MCF 10A (cell line): ENCODE results near the gene CIRBP. TPM values are rescaled to one million over a fixed set of nuclear protein-coding genes. Genes with fewer than 3 reads are reported as not detected.

Source experiments
- Bru-seq: library from RNA; stranded (reverse); fragments of 400-500 nt; gene quantifications from one replicate; lab custom pipeline; 2021; lab: Mats Ljungman, UMichigan
- BruChase-seq, 2 experiments: library from RNA; stranded (reverse); fragments of 400-500 nt; gene quantifications; one replicate each; lab custom pipeline; 2021; lab: Mats Ljungman, UMichigan
- BruUV-seq: library from RNA; stranded (reverse); fragments of 400-500 nt; replicated peaks from 2 replicates; lab custom pipeline; 2021; lab: Mats Ljungman, UMichigan
- CTCF ChIA-PET: fragments of 300-600 bp; sonication (Branson Sonifier 250); formaldehyde crosslinking; extraction: SDS; loops from one replicate; lab custom pipeline; 2021; ENCODE audit warnings: antibody characterized with exemption, inconsistent platforms; lab: Yijun Ruan, JAX
- POLR2A ChIA-PET: fragments of 300-600, 350-650 bp; sonication (Branson Sonifier 250); formaldehyde crosslinking; extraction: SDS; loops from one replicate; lab custom pipeline; 2020; ENCODE audit warnings: antibody characterized with exemption, inconsistent platforms; lab: Yijun Ruan, JAX
- DNase-seq: peaks from one replicate; pipeline ENCODE4 v3.0.0-alpha.2; 2018; ENCODE audit not compliant: unreplicated experiment
- H3K27ac Mint-ChIP-seq: one replicate; pipeline ENCODE4 v1.8.0; 2022; ENCODE audit warnings: mild to moderate bottlenecking, low read depth, mixed read lengths; ENCODE audit not compliant: unreplicated experiment
- H3K27me3 Mint-ChIP-seq: one replicate; pipeline ENCODE4 v1.8.0; 2022; ENCODE audit warnings: mixed read lengths; ENCODE audit not compliant: insufficient read depth, unreplicated experiment
- H3K36me3 Mint-ChIP-seq: one replicate; pipeline ENCODE4 v1.8.0; 2022; ENCODE audit warnings: mild to moderate bottlenecking, moderate library complexity, mixed read lengths; ENCODE audit not compliant: insufficient read depth, unreplicated experiment
- H3K4me1 Mint-ChIP-seq: one replicate; pipeline ENCODE4 v1.8.0; 2022; ENCODE audit warnings: mixed read lengths; ENCODE audit not compliant: insufficient read depth, unreplicated experiment
- H3K4me3 Mint-ChIP-seq: one replicate; pipeline ENCODE4 v1.8.0; 2022; ENCODE audit warnings: mild to moderate bottlenecking, moderate library complexity, mixed read lengths; ENCODE audit not compliant: unreplicated experiment
- H3K9me3 Mint-ChIP-seq: one replicate; pipeline ENCODE4 v1.8.0; 2022; ENCODE audit warnings: mixed read lengths; ENCODE audit not compliant: unreplicated experiment
- intact Hi-C: fragments of 100-400 bp; cut with micrococcal nuclease; formaldehyde crosslinking; loops from 2 replicates; pipeline ENCODE4 v1.14.1; 2022
- long read RNA-seq: library from polyadenylated mRNA; stranded (forward); transcript quantifications from one replicate; pipeline ENCODE4 v2.0.0, GENCODE V29; 2022
- total RNA-seq: library from RNA; stranded (reverse); gene quantifications from 2 replicates; pipeline ENCODE4 v1.2.3, GENCODE V29; 2022
- TF ChIP-seq, protein P1 (sequence below): fragments of 200-600 bp; IDR thresholded peaks from one replicate; pipeline ENCODE4 v1.8.0; 2022; ENCODE audit warnings: antibody characterized with exemption, mild to moderate bottlenecking; ENCODE audit not compliant: unreplicated experiment

Gene CIRBP
- total RNA-seq: 316 and 362 TPM in 2 replicates
- Bru-seq, nascent RNA: percentile 87 among the genes with signal in this experiment
- percentile 91 among the genes with signal in this experiment for BruChase-seq, experiment 1, labeled RNA remaining after a 6-hour chase
- BruChase-seq, experiment 2, labeled RNA remaining after a 2-hour chase: percentile 92 among the genes with signal in this experiment
- long read RNA-seq, transcript CIRBP-201 (7 exons, 1,328 nt): major isoform, 259 of 523 reads
- long read RNA-seq, transcript CIRBP-210 (8 exons, 938 nt): minor isoform, 55 of 523 reads
- long read RNA-seq, transcript CIRBP-204 (7 exons, 870 nt): minor isoform, 7 of 523 reads
- long read RNA-seq, transcript CIRBP-246 (6 exons, 1,043 nt): minor isoform, 21 of 523 reads
- long read RNA-seq, partial matches to known transcripts: 31 of 523 reads
- long read RNA-seq, other reads (novel, unspliced or antisense): 132 of 523 reads

DNA sequence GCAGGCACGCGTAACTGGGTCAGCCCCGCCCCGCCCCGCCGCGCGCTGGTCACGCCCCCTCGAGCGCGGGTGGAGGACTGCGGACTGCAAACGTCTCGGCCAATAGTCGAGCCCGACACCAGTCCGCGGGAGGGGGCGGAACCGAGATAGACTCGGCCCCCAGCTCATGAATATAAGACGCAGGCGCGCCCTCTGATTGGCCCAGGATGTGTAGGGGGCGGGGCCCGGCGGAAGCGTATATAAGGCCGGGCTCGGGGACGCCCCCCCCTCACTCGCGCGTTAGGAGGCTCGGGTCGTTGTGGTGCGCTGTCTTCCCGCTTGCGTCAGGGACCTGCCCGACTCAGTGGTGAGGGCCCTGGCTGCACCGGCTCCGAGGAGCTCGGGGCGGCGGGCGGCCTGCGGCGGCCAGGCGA, at the start of gene CIRBP:
TSS of gene CIRBP (plus strand) at position 268 of the 413 bp plus-strand sequence. CDS start 1,602 bp downstream, outside the sequence.
- BruUV-seq: no TSS peak
- Mint-ChIP-seq H3K4me1 (peaks cover 24% of the 10 kb centered on the region), H3K4me3 (peak within 1 kb of the TSS; percentile 84), H3K9me3 (no peaks in the 10 kb centered on the region), H3K36me3 (peaks cover 59% of the 10 kb centered on the region), H3K27ac (peak within 1 kb of the TSS; percentile 89), H3K27me3 (no peaks in the 10 kb centered on the region)
- DNase-seq: peak; percentile 99
- CTCF ChIA-PET: interaction anchor here (0.6 to 4.9 kb wide), 3 partner anchors 24 to 31 kb away, joined by 3 to 144 read pairs (median 3); no protein-coding TSS in a partner anchor
- POLR2A ChIA-PET: interaction anchor here (0.6 to 6.2 kb wide), 39 partner anchors 9 to 1096 kb away, joined by 3 to 240 read pairs (median 5); partner anchors contain the start of genes ARHGAP45, ATP5F1D, CNN2 and GPX4
- TF ChIP-seq, protein P1, sequence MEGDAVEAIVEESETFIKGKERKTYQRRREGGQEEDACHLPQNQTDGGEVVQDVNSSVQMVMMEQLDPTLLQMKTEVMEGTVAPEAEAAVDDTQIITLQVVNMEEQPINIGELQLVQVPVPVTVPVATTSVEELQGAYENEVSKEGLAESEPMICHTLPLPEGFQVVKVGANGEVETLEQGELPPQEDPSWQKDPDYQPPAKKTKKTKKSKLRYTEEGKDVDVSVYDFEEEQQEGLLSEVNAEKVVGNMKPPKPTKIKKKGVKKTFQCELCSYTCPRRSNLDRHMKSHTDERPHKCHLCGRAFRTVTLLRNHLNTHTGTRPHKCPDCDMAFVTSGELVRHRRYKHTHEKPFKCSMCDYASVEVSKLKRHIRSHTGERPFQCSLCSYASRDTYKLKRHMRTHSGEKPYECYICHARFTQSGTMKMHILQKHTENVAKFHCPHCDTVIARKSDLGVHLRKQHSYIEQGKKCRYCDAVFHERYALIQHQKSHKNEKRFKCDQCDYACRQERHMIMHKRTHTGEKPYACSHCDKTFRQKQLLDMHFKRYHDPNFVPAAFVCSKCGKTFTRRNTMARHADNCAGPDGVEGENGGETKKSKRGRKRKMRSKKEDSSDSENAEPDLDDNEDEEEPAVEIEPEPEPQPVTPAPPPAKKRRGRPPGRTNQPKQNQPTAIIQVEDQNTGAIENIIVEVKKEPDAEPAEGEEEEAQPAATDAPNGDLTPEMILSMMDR: no peak
- intact Hi-C loops: no loop called here

DNA sequence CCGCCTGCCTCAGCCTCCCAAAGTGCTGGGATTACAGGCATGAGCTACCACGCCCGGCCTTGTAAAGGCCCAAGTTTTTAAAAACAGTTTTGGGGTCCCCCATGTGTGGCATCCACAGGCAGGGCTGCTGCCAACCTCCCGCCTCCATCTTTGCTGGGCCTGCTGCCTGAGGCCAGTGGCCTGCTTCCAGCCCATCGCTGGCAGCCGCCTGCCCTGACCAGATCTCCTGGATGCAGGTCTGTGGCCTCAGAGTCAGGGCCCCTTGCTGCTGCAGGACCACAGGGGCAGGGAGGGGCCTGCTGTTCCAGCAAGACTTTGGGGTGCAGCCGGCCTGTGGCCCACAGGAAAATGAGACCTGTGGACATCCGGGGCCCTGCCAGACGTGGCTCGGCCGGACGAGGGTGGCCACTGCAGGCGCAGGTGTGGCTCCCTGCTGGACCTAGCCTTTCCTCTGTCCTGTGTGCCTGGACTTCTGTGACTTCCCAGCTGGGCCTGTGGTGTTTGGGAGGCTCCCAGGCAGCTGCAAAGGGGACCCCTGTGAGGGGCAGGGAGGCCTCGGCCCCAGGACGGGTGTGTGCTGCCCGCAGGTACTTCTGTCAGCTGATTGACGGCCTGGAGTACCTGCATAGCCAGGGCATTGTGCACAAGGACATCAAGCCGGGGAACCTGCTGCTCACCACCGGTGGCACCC, 49.2 kb upstream of the CIRBP start:
- H3K27me3 Mint-ChIP-seq: no peaks in the 10 kb centered on the region
- intact Hi-C loops: no loop called here
- H3K27ac Mint-ChIP-seq: no peak overlapping the region
- peaks cover 21% of the 10 kb centered on the region for H3K4me1 Mint-ChIP-seq
- H3K9me3 Mint-ChIP-seq: no peaks in the 10 kb centered on the region
- BruUV-seq: no TSS peak
- CTCF ChIA-PET: no interaction called here
- H3K4me3 Mint-ChIP-seq: no peak overlapping the region
- H3K36me3 Mint-ChIP-seq: peaks cover 28% of the 10 kb centered on the region
- POLR2A ChIA-PET: interaction anchor here (0.7 kb wide), 1 partner anchor 16 kb away, joined by 3 read pairs; no protein-coding TSS in a partner anchor
- DNase-seq: no peak
- TF ChIP-seq, protein P1: no peak

DNA sequence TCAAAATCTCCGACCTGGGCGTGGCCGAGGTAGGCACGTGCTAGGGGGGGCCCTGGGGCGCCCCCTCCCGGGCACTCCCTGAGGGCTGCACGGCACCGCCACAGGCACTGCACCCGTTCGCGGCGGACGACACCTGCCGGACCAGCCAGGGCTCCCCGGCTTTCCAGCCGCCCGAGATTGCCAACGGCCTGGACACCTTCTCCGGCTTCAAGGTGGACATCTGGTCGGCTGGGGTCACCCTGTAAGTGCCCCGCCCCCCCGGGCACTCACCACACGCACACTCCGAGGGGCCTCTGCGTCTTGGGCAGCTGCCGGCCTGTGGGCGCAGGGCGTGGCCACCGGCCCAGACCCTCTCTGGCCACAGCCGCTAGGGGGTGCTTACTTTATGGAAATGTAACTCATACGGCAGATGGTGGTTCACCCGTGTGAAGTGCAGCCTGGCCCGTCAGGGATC, 48.6 kb upstream of the CIRBP start:
- Mint-ChIP-seq H3K36me3 (peaks cover 23% of the 10 kb centered on the region), H3K9me3 (no peaks in the 10 kb centered on the region), H3K4me1 (peaks cover 17% of the 10 kb centered on the region), H3K27ac (no peak overlapping the region), H3K4me3 (no peak overlapping the region), H3K27me3 (no peaks in the 10 kb centered on the region)
- TF ChIP-seq, protein P1: no peak
- POLR2A ChIA-PET: interaction anchor here (0.7 kb wide), 1 partner anchor 17 kb away, joined by 3 read pairs; no protein-coding TSS in a partner anchor
- intact Hi-C loops: no loop called here
- no TSS peak for BruUV-seq
- CTCF ChIA-PET: interaction anchor here (0.9 to 1.3 kb wide), 3 partner anchors 8 to 46 kb away, joined by 3 to 4 read pairs (median 4); no protein-coding TSS in a partner anchor
- DNase-seq: no peak
